ENCODE measurements around the gene GRM4. TPM values are rescaled to one million over a fixed set of nuclear protein-coding genes. Genes with fewer than 3 reads are reported as not detected.
A peak's percentile ranks its signal among the peaks of the same experiment; 100 is the strongest.

The GRM4 gene
- total and polyA plus RNA-seq, 8 donors = 0.30 to 0.70 (median 0.43) TPM; not detected in 2

DNA sequence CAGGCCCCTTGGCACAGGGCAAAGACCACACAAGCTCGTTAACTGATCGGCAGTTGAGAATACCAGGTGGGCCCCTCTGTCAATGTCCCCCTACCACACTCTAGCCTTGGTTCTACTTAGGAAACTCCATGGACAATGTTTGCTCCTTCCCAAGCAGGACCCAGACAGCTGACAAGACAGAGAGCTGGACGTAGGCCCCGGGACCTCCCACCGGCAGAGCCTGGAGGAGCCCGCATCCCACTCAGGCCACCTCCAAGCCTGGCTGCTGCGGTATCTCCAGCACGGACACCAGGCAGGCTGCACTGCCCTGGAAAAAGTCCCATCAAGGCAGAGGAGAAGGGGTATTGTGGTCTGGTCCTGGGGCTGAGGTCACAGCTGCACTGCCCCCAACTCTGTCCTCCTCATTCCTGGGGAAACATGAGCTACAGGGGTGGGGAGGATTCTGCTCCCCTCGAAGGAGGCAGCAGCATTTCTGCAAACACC lies 6.2 kb upstream of the GRM4 start:
- TF ChIP-seq, protein P1, sequence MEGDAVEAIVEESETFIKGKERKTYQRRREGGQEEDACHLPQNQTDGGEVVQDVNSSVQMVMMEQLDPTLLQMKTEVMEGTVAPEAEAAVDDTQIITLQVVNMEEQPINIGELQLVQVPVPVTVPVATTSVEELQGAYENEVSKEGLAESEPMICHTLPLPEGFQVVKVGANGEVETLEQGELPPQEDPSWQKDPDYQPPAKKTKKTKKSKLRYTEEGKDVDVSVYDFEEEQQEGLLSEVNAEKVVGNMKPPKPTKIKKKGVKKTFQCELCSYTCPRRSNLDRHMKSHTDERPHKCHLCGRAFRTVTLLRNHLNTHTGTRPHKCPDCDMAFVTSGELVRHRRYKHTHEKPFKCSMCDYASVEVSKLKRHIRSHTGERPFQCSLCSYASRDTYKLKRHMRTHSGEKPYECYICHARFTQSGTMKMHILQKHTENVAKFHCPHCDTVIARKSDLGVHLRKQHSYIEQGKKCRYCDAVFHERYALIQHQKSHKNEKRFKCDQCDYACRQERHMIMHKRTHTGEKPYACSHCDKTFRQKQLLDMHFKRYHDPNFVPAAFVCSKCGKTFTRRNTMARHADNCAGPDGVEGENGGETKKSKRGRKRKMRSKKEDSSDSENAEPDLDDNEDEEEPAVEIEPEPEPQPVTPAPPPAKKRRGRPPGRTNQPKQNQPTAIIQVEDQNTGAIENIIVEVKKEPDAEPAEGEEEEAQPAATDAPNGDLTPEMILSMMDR (IDR thresholded peaks at IDR 0.05) = no peak
- intact Hi-C loops (cut with DNase I) = loop anchor here in 1 of 2 donors (5.0 kb wide), 1 partner anchor 380 kb away; no protein-coding TSS in a partner anchor
- peak in 1 of 4 donors; percentile 12 for DNase-seq
- ATAC-seq = no peak
- Histone ChIP-seq H3K27me3 (peaks cover 23 to 87% of the 10 kb centered on the region in 2 donors), H3K4me1 (peaks cover 2 to 5% of the 10 kb centered on the region in 2 donors), H3K27ac (no peak overlapping the region), H3K36me3 (no peaks in the 10 kb centered on the region), H3K9me3 (no peaks in the 10 kb centered on the region), H3K4me3 (no peak overlapping the region)

DNA sequence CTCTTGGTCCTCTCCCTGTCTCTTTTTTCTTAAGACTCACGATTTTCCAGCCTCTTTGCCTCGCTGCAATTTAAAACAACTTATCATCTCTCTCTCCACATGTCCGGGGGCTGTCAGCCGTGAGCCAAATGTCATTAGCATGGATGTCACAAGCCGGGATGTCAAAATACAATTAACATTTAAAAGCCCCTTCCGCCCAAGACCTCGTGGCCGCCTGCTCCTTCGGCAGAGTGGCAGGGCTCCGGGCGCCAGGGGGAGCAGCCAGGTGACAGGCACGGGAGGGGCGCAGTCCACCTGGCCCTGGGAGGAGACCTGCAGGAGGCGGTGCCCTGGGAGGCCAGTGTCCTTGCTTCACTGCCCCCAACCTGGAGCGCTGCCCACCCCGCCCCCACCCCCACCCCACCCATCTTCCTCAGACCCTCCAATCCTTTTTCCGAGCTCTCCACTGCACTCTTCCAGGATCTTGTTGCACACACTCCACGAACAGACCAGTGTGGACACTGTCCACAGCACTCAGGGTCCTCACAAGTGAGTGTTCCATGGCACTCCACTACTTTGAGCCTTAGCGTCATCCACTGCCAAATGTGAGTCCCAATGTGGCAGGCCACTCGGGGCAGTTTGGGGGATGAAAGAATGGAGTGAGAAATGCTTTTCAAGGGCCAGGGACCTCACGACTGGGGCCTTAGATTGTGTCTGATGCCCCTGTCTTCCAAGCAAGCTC lies 5.6 kb upstream of the GRM4 start:
- H3K27me3 ChIP-seq = peaks cover 27 to 92% of the 10 kb centered on the region in 2 donors
- peaks cover 2 to 5% of the 10 kb centered on the region in 2 donors for H3K4me1 ChIP-seq
- intact Hi-C loops (cut with DNase I) = loop anchor here in 1 of 2 donors (5.0 kb wide), 1 partner anchor 379 kb away; no protein-coding TSS in a partner anchor
- ATAC-seq = no peak
- H3K36me3 ChIP-seq = no peaks in the 10 kb centered on the region
- TF ChIP-seq, protein P1 (IDR thresholded peaks at IDR 0.05) = no peak
- H3K9me3 ChIP-seq = no peaks in the 10 kb centered on the region
- no peak for DNase-seq
- H3K4me3 ChIP-seq = no peak overlapping the region
- no peak overlapping the region for H3K27ac ChIP-seq

DNA sequence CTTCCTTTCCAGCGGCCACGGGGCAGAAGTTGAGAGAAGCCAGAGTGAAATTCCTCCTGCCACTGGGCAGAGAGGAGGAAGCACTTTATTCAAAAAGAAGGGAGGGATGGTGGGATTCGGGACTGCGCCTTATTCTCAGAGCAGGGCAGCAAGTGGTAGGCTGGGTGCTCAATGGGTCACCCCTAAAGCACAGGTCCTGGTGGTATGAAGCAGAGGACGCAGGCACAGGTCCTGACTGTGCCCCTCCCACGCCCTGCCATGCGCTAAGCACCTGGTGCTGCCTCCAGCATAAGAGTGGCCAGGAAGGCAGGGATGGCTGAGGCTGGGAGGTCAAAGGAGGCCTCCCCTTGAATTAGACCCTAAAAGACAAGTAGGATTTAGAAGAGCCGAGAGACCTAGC lies 4.9 kb upstream of the GRM4 start:
- DNase-seq = no peak
- peaks cover 34 to 92% of the 10 kb centered on the region in 2 donors for H3K27me3 ChIP-seq
- TF ChIP-seq, protein P1 (IDR thresholded peaks at IDR 0.05) = no peak
- no peak for ATAC-seq
- H3K4me1 ChIP-seq = peaks cover 2 to 5% of the 10 kb centered on the region in 2 donors
- H3K4me3 ChIP-seq = no peak overlapping the region
- H3K36me3 ChIP-seq = no peaks in the 10 kb centered on the region
- no peaks in the 10 kb centered on the region for H3K9me3 ChIP-seq
- intact Hi-C loops (cut with DNase I) = loop anchor here in 1 of 2 donors (5.0 kb wide), 1 partner anchor 378 kb away; no protein-coding TSS in a partner anchor
- no peak overlapping the region for H3K27ac ChIP-seq

DNA sequence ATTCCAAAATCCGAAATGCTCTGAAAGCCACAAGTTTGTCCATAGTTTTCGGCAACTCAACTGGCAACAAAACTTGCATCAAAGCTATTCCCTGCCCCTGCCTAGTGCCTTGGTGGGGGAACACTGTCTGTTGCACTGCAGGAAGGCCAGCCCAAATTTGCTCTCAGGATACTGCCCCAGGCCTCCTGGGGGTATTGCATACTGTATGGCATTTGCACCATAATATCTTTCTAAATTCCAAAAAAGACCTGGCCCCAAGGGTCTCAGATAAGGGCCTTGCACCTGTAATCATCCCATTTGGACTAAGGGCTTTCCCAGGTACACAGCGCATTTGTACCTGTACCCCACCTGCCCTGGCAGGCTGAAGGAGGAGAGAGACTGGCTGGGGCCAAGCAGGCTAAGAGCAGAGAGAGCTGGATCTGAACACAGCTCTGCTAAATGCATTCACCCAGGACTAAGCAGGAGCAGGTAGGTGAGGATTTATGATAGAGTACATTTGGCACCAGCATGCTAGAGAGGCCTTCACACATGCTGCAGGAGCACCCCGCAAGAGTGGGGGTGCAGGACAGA lies 4.0 kb upstream of the GRM4 start:
- Histone ChIP-seq H3K36me3 (no peaks in the 10 kb centered on the region), H3K4me3 (no peak overlapping the region), H3K9me3 (no peaks in the 10 kb centered on the region), H3K27me3 (peaks cover 41 to 92% of the 10 kb centered on the region in 2 donors), H3K27ac (no peak overlapping the region), H3K4me1 (peaks cover 1 to 13% of the 10 kb centered on the region in 2 donors)
- DNase-seq = no peak
- intact Hi-C loops (cut with DNase I) = loop anchor here in 1 of 2 donors (5.0 kb wide), 1 partner anchor 378 kb away; no protein-coding TSS in a partner anchor
- TF ChIP-seq, protein P1 (IDR thresholded peaks at IDR 0.05) = no peak
- ATAC-seq = no peak

DNA sequence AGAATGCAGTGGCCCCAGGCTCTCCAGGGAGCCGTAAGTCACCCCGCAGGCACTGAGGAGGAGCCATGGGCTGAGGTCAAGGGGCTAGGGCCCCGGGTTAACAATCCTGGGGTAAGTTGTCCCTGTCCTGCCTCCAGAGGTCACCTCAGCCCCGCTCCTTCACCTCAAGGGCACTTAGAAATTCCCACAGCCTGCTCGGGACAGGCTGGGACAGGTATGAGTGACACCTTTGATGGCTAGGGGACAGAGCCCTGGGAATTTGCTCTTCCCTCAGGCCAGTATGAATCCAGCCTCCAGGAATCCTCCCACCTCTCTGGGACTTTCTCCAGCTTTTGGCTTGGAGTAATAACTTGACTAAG lies 3.5 kb upstream of the GRM4 start:
- Histone ChIP-seq H3K36me3 (no peaks in the 10 kb centered on the region), H3K27ac (no peak overlapping the region), H3K4me3 (no peak overlapping the region), H3K9me3 (no peaks in the 10 kb centered on the region), H3K27me3 (peaks cover 46 to 92% of the 10 kb centered on the region in 2 donors), H3K4me1 (peaks cover 5 to 13% of the 10 kb centered on the region in 2 donors)
- intact Hi-C loops (cut with DNase I) = no loop called here
- no peak for ATAC-seq
- no peak for DNase-seq
- TF ChIP-seq, protein P1 (IDR thresholded peaks at IDR 0.05) = no peak
